Smooth muscle cell (in vitro differentiated cells): Measurements from ENCODE around the gene PROCA1. TPM values are rescaled to one million over a fixed set of nuclear protein-coding genes. Genes with fewer than 3 reads are reported as not detected.

Experiments used
- DNase-seq: peaks from one replicate; lab custom pipeline; 2025; ENCODE audit not compliant: unreplicated experiment; lab: John Stamatoyannopoulos, UW
- H2AFZ ChIP-seq: fragments of 200-600 bp; sonication (generic); 2 replicates; pipeline ENCODE4 v1.6.0; 2016; ENCODE audit warnings: antibody characterized with exemption, low read depth, mild to moderate bottlenecking
- H3F3A ChIP-seq: fragments of 200-600 bp; sonication (generic); 2 replicates; pipeline ENCODE4 v1.6.0; 2017; ENCODE audit warnings: antibody characterized with exemption, low read depth
- H3K27ac ChIP-seq: fragments of 200-600 bp; sonication (generic); 2 replicates; pipeline ENCODE4 v1.5.1; 2016; ENCODE audit warnings: low read depth, mild to moderate bottlenecking
- H3K27me3 ChIP-seq: fragments of 200-600 bp; sonication (generic); 2 replicates; pipeline ENCODE4 v1.6.1; 2016; ENCODE audit warnings: low read depth, mild to moderate bottlenecking
- H3K36me3 ChIP-seq: fragments of 200-600 bp; sonication (generic); 2 replicates; pipeline ENCODE4 v1.5.1; 2016; ENCODE audit warnings: low read depth
- H3K4me1 ChIP-seq: fragments of 200-600 bp; sonication (generic); 2 replicates; pipeline ENCODE4 v1.5.1; 2016; ENCODE audit warnings: low read depth
- H3K4me2 ChIP-seq: fragments of 200-600 bp; sonication (generic); 2 replicates; pipeline ENCODE4 v1.6.0; 2016; ENCODE audit warnings: mild to moderate bottlenecking
- H3K4me3 ChIP-seq: fragments of 200-600 bp; sonication (generic); 2 replicates; pipeline ENCODE4 v1.5.1; 2016; ENCODE audit warnings: mild to moderate bottlenecking
- H3K79me2 ChIP-seq: fragments of 200-600 bp; sonication (generic); 2 replicates; pipeline ENCODE4 v1.6.0; 2016; ENCODE audit warnings: low read depth, mild to moderate bottlenecking
- H3K9ac ChIP-seq: fragments of 200-600 bp; sonication (generic); 2 replicates; pipeline ENCODE4 v1.6.0; 2016; ENCODE audit warnings: low read depth
- H3K9me3 ChIP-seq: fragments of 200-600 bp; sonication (generic); replicated peaks from 2 replicates; pipeline ENCODE4 v1.5.1; 2016; ENCODE audit warnings: low read depth
- H4K20me1 ChIP-seq: fragments of 200-600 bp; sonication (generic); 2 replicates; pipeline ENCODE4 v1.6.0; 2016; ENCODE audit warnings: low read depth
- CTCF ChIP-seq: fragments of 200-600 bp; sonication (generic); IDR thresholded peaks from 2 replicates; pipeline ENCODE4 v1.5.1; 2017; ENCODE audit warnings: borderline replicate concordance, mild to moderate bottlenecking, antibody characterized with exemption; ENCODE audit not compliant: insufficient read depth, poor library complexity, severe bottlenecking
- WGBS: methylation state at CpG from one replicate; pipeline ENCODE4 v1.1.7; 2016; ENCODE audit warnings: low lambda C conversion rate; 5-methylcytosine and 5-hydroxymethylcytosine counted together
- polyA plus RNA-seq: library from polyadenylated mRNA; unstranded; fragments of >200 nt; fragmentation: Nextera tagmentation; extraction: Ambion mirVana; gene quantifications from 2 replicates; pipeline ENCODE4 v1.2.1, GENCODE V29; 2016
- total RNA-seq: library from RNA; depleted of rRNA; stranded (reverse); fragments of >200 nt; gene quantifications from 2 replicates; pipeline ENCODE4 v1.2.3, GENCODE V29; 2014

PROCA1 gene
- total and polyA plus RNA-seq, 2 experiments from 2014 or later, result 3.0 TPM

- Histone ChIP-seq H3K4me1 (peaks cover 18% of the 10 kb centered on the region), H3K9ac (peak overlapping the region; percentile 63), H3K27me3 (no peaks in the 10 kb centered on the region), H3K4me2 (peak overlapping the region; percentile 96), H4K20me1 (peaks cover 26% of the 10 kb centered on the region), H3K36me3 (no peaks in the 10 kb centered on the region), H3K9me3 (no peaks in the 10 kb centered on the region), H3K79me2 (peaks cover 17% of the 10 kb centered on the region), H2AFZ (no peak overlapping the region), H3K4me3 (peak overlapping the region; percentile 66), H3K27ac (peak overlapping the region; percentile 81), H3F3A (peaks cover 29% of the 10 kb centered on the region)
- 18% methylated on average over 24 of the region's 34 CpGs for WGBS
- no peak for TF ChIP-seq CTCF
- DNase-seq, result peak; percentile 35
Measured at GRCh38 chr17:28712032-28712704, 480 bp upstream of the PROCA1 start.

- DNase-seq, result peak; percentile 87
- H3K4me3 ChIP-seq, result peak overlapping the region; percentile 66
- peak overlapping the region; percentile 81 for H3K27ac ChIP-seq
- H3K27me3 ChIP-seq, result no peaks in the 10 kb centered on the region
- no peaks in the 10 kb centered on the region for H3K36me3 ChIP-seq
- H3K9ac ChIP-seq, result peak overlapping the region; percentile 63
- H3F3A ChIP-seq, result peaks cover 29% of the 10 kb centered on the region
- peaks cover 13% of the 10 kb centered on the region for H3K4me1 ChIP-seq
- no peak overlapping the region for H2AFZ ChIP-seq
- H3K79me2 ChIP-seq, result peaks cover 6% of the 10 kb centered on the region
- H3K9me3 ChIP-seq, result no peaks in the 10 kb centered on the region
- 0% methylated on average over 49 of the region's 74 CpGs for WGBS
- H3K4me2 ChIP-seq, result peak overlapping the region; percentile 96
- TF ChIP-seq CTCF, result no peak
- peaks cover 17% of the 10 kb centered on the region for H4K20me1 ChIP-seq
Measured at GRCh38 chr17:28710861-28711722, 596 bp downstream of the PROCA1 start.

GRCh38 chr17:28707339-28707720, 4.4 kb downstream of the PROCA1 start:
- H3K9ac ChIP-seq, result no peak overlapping the region
- no peak overlapping the region for H3K4me2 ChIP-seq
- H3K79me2 ChIP-seq, result no peaks in the 10 kb centered on the region
- H3K36me3 ChIP-seq, result no peaks in the 10 kb centered on the region
- DNase-seq, result no peak
- H3K4me1 ChIP-seq, result peaks cover 12% of the 10 kb centered on the region
- no peaks in the 10 kb centered on the region for H4K20me1 ChIP-seq
- WGBS, result 93% methylated on average over 2 of the region's 2 CpGs
- H3F3A ChIP-seq, result peaks cover 8% of the 10 kb centered on the region
- no peak overlapping the region for H2AFZ ChIP-seq
- TF ChIP-seq CTCF, result no peak
- H3K9me3 ChIP-seq, result no peaks in the 10 kb centered on the region
- H3K27ac ChIP-seq, result no peak overlapping the region
- no peaks in the 10 kb centered on the region for H3K27me3 ChIP-seq
- no peak overlapping the region for H3K4me3 ChIP-seq
